Fibroblast of villous mesenchyme (primary cell): ENCODE data around the gene AJAP1. TPM values are rescaled to one million over a fixed set of nuclear protein-coding genes. Genes with fewer than 3 reads are reported as not detected.

ENCODE experiments used
- DNase-seq: peaks from one replicate; pipeline ENCODE4 v3.0.0-alpha.2; 2010; ENCODE audit warnings: low read depth
- H3K4me3 ChIP-seq: 2 replicates; pipeline ENCODE4 v1.5.1; 2011; ENCODE audit warnings: low read depth, mild to moderate bottlenecking, low read length
- CTCF ChIP-seq: IDR thresholded peaks from 2 replicates; pipeline ENCODE4 v1.5.1; 2012; ENCODE audit warnings: low read depth, mild to moderate bottlenecking, low read length; ENCODE audit not compliant: insufficient read depth
- total RNA-seq: library from RNA; depleted of rRNA; stranded (reverse); fragments of >200 nt; gene quantifications from 2 replicates; pipeline ENCODE4 v1.2.3, GENCODE V29; 2012

The AJAP1 gene
- total RNA-seq, 1 donor = under 0.01 TPM

- H3K4me3 ChIP-seq = no peak overlapping the region
- no peak for DNase-seq
- TF ChIP-seq CTCF = no peak
These were observed 17.6 kb upstream of the AJAP1 start for GRCh38 chr1:4636644-4637380.

- no peak for TF ChIP-seq CTCF
- DNase-seq = no peak
- H3K4me3 ChIP-seq = no peak overlapping the region
These were observed 16.6 kb upstream of the AJAP1 start for GRCh38 chr1:4637616-4638344.

DNA sequence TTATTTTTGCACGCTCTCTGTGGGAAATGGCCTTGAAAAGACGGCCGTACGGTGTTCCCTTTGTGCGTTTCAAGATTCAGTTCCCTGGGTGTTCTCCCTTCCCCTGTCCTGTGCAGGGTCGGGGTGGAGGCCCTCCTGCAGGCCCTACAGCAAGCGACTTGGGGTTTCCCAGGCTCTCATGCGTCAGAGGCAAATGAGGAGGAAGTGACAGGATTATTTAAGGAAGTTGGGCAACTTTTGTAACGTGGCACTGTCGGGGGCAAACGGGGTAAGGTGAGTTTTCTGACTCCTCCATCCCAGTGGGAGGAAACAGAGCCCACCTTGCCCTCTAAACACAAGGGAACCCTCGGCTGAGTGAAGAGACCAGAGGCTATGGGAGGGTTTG lies 16.1 kb upstream of the AJAP1 start:
- no peak for TF ChIP-seq CTCF
- no peak overlapping the region for H3K4me3 ChIP-seq
- DNase-seq = no peak

- TF ChIP-seq CTCF = no peak
- no peak overlapping the region for H3K4me3 ChIP-seq
- no peak for DNase-seq
These were observed 13.5 kb upstream of the AJAP1 start for GRCh38 chr1:4640931-4641330.

- no peak for TF ChIP-seq CTCF
- no peak overlapping the region for H3K4me3 ChIP-seq
- no peak for DNase-seq
These were observed 7.0 kb upstream of the AJAP1 start for GRCh38 chr1:4647391-4647790.

- DNase-seq = no peak
- no peak overlapping the region for H3K4me3 ChIP-seq
- TF ChIP-seq CTCF = no peak
These were observed 5.8 kb upstream of the AJAP1 start for GRCh38 chr1:4648657-4649056.
